HL-60/S4 treated with phorbol 12-myristate 13-acetate at 8.2 ng/mL for 4 days and 3 days (cell line): Measurements from ENCODE around the gene AP2A1.
"Not testable (repeated sequence)": the region's sequence is repeated elsewhere in the genome, so short reads cannot be mapped to it uniquely, and the experiment has no call there.

Experiments
- in situ Hi-C: fragments of 300-500 bp; cut with MboI; formaldehyde crosslinking; loops from 2 replicates; pipeline ENCODE4 v1.15.0; 2022; ENCODE audit warnings: low sequenced_read_pairs

Gene AP2A1

GRCh38 chr19:49766930-49767299 is at the start of gene AP2A1:
AP2A1 (plus strand) TSS chr19:49767001; CDS start chr19:49767134, 133 bp downstream.
- in situ Hi-C loops, result no loop called here

- in situ Hi-C loops, result no loop called here
These were observed 48.3 kb upstream of the AP2A1 start for GRCh38 chr19:49718511-49718910.

- in situ Hi-C loops, result no loop called here
These were observed 47.8 kb upstream of the AP2A1 start for GRCh38 chr19:49718991-49719390.

GRCh38 chr19:49719420-49719819 is 47.4 kb upstream of the AP2A1 start:
- in situ Hi-C loops, result not testable (repeated sequence)

GRCh38 chr19:49727217-49728030 is 39.4 kb upstream of the AP2A1 start:
- in situ Hi-C loops, result no loop called here

- in situ Hi-C loops, result no loop called here
These were observed 36.6 kb upstream of the AP2A1 start for GRCh38 chr19:49730166-49730565.

- in situ Hi-C loops, result no loop called here
These were observed 28.5 kb upstream of the AP2A1 start for GRCh38 chr19:49738268-49738667.

GRCh38 chr19:49739098-49739497 is 27.7 kb upstream of the AP2A1 start:
- in situ Hi-C loops, result no loop called here

GRCh38 chr19:49739933-49740332 is 26.9 kb upstream of the AP2A1 start:
- in situ Hi-C loops, result no loop called here

GRCh38 chr19:49741210-49741844 is 25.5 kb upstream of the AP2A1 start:
- in situ Hi-C loops, result no loop called here

- in situ Hi-C loops, result no loop called here
These were observed 21.8 kb upstream of the AP2A1 start for GRCh38 chr19:49744946-49745381.

- in situ Hi-C loops, result no loop called here
These were observed 20.4 kb upstream of the AP2A1 start for GRCh38 chr19:49746206-49746958.

GRCh38 chr19:49749055-49749716 is 17.6 kb upstream of the AP2A1 start:
- in situ Hi-C loops, result no loop called here

- in situ Hi-C loops, result no loop called here
These were observed 17.0 kb upstream of the AP2A1 start for GRCh38 chr19:49749771-49750170.

GRCh38 chr19:49752701-49753100 is 14.1 kb upstream of the AP2A1 start:
- in situ Hi-C loops, result no loop called here

- in situ Hi-C loops, result no loop called here
These were observed 10.8 kb upstream of the AP2A1 start for GRCh38 chr19:49755956-49756355.

- in situ Hi-C loops, result no loop called here
These were observed 8.5 kb upstream of the AP2A1 start for GRCh38 chr19:49758292-49758691.

GRCh38 chr19:49761249-49761624 is 5.6 kb upstream of the AP2A1 start:
- in situ Hi-C loops, result no loop called here

- in situ Hi-C loops, result no loop called here
These were observed 5.0 kb upstream of the AP2A1 start for GRCh38 chr19:49761625-49762311.

- in situ Hi-C loops, result no loop called here
These were observed 3.6 kb upstream of the AP2A1 start, which contains the start of gene TSKS for GRCh38 chr19:49763230-49763629. TSKS (minus strand) TSS chr19:49763306; CDS start chr19:49763247, 59 bp downstream.
